HG03432 (cell line): ENCODE data around the gene GPR18.
"Not testable (repeated sequence)": the region's sequence is repeated elsewhere in the genome, so short reads cannot be mapped to it uniquely, and the experiment has no call there.

Experiments
- ATAC-seq: cut with Tn5 transposase; IDR thresholded peaks from one replicate; pipeline ENCODE4 v1.9.1; 2021; ENCODE audit warnings: mild to moderate bottlenecking, moderate library complexity; ENCODE audit not compliant: unreplicated experiment

GPR18 gene

GRCh38 chr13:99231721-99232120 is 26.5 kb downstream of the GPR18 start:
- ATAC-seq: peak; percentile 22

- no peak for ATAC-seq
These were observed 27.2 kb downstream of the GPR18 start for GRCh38 chr13:99230991-99231390.

GRCh38 chr13:99230588-99230987 is 27.6 kb downstream of the GPR18 start:
- ATAC-seq: not testable (repeated sequence)

- peak; percentile 89 for ATAC-seq
These were observed 29.2 kb downstream of the GPR18 start for GRCh38 chr13:99228737-99229691.

- ATAC-seq: no peak
These were observed 30.1 kb downstream of the GPR18 start for GRCh38 chr13:99227909-99228688.

- no peak for ATAC-seq
These were observed 30.8 kb downstream of the GPR18 start for GRCh38 chr13:99227331-99227900.

- no peak for ATAC-seq
These were observed 31.7 kb downstream of the GPR18 start for GRCh38 chr13:99226513-99226912.

- ATAC-seq: no peak
These were observed 33.1 kb downstream of the GPR18 start for GRCh38 chr13:99225078-99225477.

GRCh38 chr13:99224021-99224420 is 34.2 kb downstream of the GPR18 start:
- ATAC-seq: no peak

- ATAC-seq: no peak
These were observed 34.6 kb downstream of the GPR18 start for GRCh38 chr13:99223587-99223986.

- ATAC-seq: no peak
These were observed 36.5 kb downstream of the GPR18 start for GRCh38 chr13:99221567-99222239.

GRCh38 chr13:99220199-99220935 is 37.8 kb downstream of the GPR18 start:
- no peak for ATAC-seq

GRCh38 chr13:99218969-99219368 is 39.2 kb downstream of the GPR18 start:
- peak; percentile 68 for ATAC-seq

GRCh38 chr13:99218545-99218944 is 39.6 kb downstream of the GPR18 start:
- ATAC-seq: no peak

GRCh38 chr13:99218126-99218525 is 40.1 kb downstream of the GPR18 start:
- no peak for ATAC-seq

GRCh38 chr13:99217461-99218110 is 40.6 kb downstream of the GPR18 start:
- ATAC-seq: no peak

- ATAC-seq: no peak
These were observed 42.9 kb downstream of the GPR18 start for GRCh38 chr13:99215184-99215830.

- no peak for ATAC-seq
These were observed 43.4 kb downstream of the GPR18 start for GRCh38 chr13:99214731-99215130.

GRCh38 chr13:99214232-99214631 is 43.9 kb downstream of the GPR18 start:
- peak; percentile 90 for ATAC-seq
